GM10266 (cell line): ENCODE data around the gene SCFD2.
"Not testable (repeated sequence)": the region's sequence is repeated elsewhere in the genome, so short reads cannot be mapped to it uniquely, and the experiment has no call there.

Experiments used
- DNase-seq: peaks from one replicate; pipeline ENCODE4 v3.0.0; 2012; ENCODE audit errors: extremely low spot score
- TF ChIP-seq, protein P1 (sequence below): IDR thresholded peaks from 2 replicates; pipeline ENCODE4 v1.5.1; 2012; ENCODE audit warnings: mild to moderate bottlenecking, low read depth; ENCODE audit not compliant: control insufficient read depth, insufficient read depth; ENCODE audit errors: missing control alignments

Gene SCFD2

DNA sequence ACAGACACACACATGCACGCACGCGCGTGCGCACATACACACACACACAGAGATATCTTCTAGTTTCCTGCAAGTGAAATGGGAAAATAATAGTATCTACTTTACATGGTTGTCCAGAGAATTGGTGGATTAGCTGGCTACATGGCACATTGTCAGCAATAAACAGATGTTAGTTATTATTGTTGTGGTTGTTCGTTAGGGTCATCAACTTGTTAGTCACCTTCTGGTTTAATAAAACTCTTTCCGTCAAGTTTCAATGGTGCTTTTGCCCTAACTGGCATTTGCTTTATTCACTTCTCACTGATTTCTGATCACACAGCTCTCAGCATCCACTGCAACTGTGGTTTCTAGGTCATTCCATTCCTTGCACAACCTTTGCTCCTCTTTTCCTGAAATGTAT lies 529.2 kb downstream of the SCFD2 start:
- DNase-seq, result no peak
- TF ChIP-seq, protein P1, sequence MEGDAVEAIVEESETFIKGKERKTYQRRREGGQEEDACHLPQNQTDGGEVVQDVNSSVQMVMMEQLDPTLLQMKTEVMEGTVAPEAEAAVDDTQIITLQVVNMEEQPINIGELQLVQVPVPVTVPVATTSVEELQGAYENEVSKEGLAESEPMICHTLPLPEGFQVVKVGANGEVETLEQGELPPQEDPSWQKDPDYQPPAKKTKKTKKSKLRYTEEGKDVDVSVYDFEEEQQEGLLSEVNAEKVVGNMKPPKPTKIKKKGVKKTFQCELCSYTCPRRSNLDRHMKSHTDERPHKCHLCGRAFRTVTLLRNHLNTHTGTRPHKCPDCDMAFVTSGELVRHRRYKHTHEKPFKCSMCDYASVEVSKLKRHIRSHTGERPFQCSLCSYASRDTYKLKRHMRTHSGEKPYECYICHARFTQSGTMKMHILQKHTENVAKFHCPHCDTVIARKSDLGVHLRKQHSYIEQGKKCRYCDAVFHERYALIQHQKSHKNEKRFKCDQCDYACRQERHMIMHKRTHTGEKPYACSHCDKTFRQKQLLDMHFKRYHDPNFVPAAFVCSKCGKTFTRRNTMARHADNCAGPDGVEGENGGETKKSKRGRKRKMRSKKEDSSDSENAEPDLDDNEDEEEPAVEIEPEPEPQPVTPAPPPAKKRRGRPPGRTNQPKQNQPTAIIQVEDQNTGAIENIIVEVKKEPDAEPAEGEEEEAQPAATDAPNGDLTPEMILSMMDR, result no peak

DNA sequence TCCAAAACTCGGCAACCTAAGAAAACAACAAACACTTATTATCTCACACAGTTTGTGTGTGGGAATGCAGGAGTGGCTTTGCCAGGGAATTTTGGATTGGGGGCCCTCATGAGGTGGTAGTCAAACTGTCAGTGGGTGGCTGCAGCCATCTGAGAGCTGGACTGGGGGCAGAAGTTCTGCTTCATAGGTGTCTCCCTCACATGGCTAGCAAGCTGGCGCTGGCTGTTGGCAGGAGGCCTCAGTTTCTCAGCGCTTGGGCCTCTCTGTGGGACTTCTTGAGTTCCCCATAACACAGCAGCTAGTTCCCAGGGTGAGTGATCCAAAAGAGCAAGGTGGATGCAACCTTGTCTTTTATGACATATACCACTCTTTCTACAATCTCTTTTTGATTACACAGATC lies 529.7 kb downstream of the SCFD2 start:
- TF ChIP-seq, protein P1, result no peak
- DNase-seq, result no peak

DNA sequence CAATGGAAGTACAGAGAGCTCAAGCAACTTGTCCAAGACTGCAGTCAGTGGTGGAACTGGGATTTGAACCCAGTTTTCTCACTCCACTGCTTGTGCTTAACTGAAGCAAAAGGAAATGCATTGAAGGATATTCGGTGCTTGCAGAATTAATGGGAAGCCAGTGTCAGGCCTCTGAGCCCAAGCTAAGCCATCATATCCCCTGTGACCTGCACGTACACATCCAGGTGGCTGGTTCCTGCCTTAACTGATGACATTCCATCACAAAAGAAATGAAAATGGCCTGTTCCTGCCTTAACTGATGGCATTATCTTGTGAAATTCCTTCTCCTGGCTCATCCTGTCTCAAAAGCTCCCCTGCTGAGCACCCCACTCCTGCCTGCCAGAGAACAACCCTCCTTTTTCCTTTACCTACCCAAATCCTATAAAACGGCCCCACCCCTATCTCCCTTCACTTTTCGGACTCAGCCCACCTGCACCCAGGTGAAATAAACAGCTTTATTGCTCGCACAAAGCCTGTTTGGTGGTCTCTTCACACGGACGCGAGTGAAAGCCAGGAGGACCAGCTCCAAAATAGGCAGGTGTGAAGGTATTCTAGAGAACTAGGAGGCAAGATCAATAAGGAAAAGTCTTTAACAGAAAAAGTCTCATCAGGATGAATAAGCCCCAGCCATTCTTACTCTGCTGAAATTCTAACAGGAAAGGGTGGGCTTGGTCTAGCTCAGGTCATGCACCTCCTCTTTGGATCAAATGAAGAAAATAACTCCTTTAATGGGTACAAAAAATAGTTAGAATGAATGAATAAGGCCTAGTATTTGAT lies 531.0 kb downstream of the SCFD2 start:
- DNase-seq, result not testable (repeated sequence)

DNA sequence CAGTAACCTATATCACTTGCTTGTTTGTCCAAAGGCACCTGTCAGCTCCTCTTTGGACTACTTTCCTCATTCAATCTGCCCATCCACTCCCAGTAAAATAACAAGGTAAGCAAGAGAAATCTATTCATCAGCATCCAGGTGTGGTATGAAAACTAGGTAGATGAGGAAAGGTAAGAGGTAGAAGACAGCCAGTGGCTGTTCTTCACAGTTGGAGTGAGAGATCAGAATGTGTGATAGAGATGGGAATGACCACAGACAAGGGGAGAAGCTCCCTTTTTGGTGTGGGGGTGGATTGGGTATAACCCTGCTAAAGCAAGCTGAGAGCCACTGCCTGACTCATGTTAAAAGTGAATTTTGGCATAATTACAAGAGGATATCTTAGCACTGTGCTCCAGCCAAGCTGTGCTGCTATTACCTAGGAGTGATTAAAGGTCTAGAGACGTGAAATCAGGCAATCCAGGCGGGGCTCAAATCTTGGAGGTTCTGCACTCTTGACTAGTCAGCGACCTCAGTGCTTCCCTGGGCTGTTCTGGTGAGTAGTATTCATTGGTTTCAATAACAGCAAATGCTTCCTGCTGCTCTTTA lies 531.8 kb downstream of the SCFD2 start:
- DNase-seq, result no peak
- TF ChIP-seq, protein P1, result no peak

DNA sequence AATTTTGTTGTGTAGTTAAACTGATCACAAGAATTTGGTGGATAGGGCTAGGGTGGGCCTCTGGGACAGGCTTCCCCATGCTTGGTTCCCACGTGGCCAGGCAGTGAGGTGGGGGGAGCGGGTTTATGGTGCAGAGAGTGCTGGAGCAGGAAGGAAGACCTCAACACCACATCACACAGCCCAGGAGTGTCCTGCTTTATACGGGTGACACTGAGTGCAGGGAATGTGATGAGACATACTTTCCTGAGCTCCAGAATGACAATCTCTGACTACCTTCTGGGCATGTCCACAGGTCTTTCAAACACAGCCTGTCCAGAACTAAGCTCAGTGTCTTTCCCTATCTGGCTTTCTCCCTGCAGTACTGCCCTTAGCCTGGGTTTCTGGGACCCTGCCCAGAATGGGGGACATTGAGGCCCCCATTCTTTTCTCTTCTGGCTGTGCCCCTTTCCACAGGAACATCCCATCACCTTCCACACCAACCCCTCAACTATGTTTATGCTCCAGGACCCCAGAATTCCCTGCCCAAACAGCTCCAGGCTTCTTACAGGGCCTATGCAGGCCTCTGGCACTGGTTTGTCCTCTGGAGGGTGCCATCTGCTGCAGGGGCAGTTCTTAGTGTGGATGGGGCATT lies 540.3 kb downstream of the SCFD2 start:
- TF ChIP-seq, protein P1, result no peak
- no peak for DNase-seq

DNA sequence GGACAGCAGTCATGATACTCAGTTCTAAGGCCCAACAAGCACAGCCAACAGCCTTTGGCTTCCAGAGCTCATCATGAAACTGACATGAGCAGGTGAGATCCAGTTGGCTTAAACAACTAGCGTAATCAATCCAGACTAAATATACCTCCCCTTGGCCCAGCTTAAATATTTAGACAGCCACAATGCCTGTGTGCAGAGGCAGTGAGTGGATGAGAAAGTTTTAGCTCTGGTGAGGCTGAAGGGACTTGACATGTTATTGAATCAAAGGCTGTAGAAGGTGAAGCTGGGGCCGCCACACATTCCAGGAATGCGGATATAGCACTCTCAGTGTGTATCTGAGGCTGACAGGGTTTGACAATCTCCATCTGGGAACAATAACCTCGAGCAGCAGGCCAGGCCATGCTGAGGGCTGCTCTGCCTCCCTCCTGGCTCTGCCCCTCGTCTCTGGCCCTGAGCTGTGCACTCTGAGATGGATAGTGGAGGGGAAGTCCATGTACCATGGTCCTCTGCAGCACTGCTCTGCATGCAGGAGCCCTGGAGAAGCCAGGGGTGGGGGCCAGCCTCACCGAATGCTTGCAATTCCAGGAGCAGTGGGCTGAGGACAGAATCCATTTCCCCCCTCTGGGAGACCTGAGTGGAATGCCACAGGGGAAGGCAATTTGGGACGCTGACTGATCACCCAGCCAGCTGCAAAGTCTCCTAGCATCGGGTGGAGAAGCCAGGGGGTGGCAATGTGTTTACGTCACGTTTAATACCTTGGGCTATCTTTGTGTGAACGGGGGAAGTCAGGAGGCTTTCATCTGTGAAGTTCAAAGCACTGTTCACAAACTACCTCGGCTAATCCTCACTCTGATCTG lies 541.0 kb downstream of the SCFD2 start:
- TF ChIP-seq, protein P1, result no peak
- DNase-seq, result no peak

DNA sequence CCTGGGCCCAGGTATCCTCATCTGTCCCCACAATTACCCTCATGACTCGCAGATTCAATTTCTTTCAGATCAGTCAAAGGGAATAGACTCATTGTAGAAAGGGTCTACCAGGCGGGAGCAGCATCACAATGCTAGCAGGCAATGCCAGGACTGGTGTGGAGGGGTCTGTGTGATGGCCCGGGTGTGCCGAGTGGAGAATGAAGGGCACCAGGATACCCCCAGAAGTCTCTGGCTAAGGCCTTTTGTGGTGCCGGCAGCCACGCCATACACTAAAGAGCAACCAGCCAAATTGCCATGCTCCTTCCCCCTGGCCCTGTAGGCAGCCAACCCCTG lies 541.6 kb downstream of the SCFD2 start:
- TF ChIP-seq, protein P1, result no peak
- DNase-seq, result no peak
